GM04504 (cell line): Measurements from ENCODE around the gene HOXD8.
A peak's percentile ranks its signal among the peaks of the same experiment; 100 is the strongest.

Source experiments
- DNase-seq: peaks from one replicate; pipeline ENCODE4 v3.0.0-alpha.2; 2012; ENCODE audit warnings: low read depth

Gene HOXD8

GRCh38 chr2:176103742-176104315 lies 25.7 kb upstream of the HOXD8 start:
- DNase-seq = no peak

GRCh38 chr2:176104316-176105077 lies 25.0 kb upstream of the HOXD8 start:
- DNase-seq = peak; percentile 46

GRCh38 chr2:176105078-176105729 lies 24.3 kb upstream of the HOXD8 start:
- DNase-seq = no peak

GRCh38 chr2:176105730-176106580 lies 23.6 kb upstream of the HOXD8 start:
- DNase-seq = no peak

- DNase-seq = no peak
Measured at GRCh38 chr2:176106581-176107539, 22.6 kb upstream of the HOXD8 start, which contains the start of gene HOXD11. HOXD11 (plus strand) TSS chr2:176107280; CDS start chr2:176107356, 76 bp downstream.

- DNase-seq = no peak
Measured at GRCh38 chr2:176107731-176108181, 21.7 kb upstream of the HOXD8 start.

GRCh38 chr2:176109192-176109901 lies 20.2 kb upstream of the HOXD8 start:
- no peak for DNase-seq

GRCh38 chr2:176109946-176110345 lies 19.6 kb upstream of the HOXD8 start:
- no peak for DNase-seq

GRCh38 chr2:176110415-176111308 lies 18.8 kb upstream of the HOXD8 start:
- no peak for DNase-seq

GRCh38 chr2:176111309-176111663 lies 18.2 kb upstream of the HOXD8 start:
- no peak for DNase-seq

- DNase-seq = no peak
Measured at GRCh38 chr2:176111846-176112374, 17.6 kb upstream of the HOXD8 start.

GRCh38 chr2:176112375-176113302 lies 16.9 kb upstream of the HOXD8 start:
- no peak for DNase-seq

GRCh38 chr2:176114120-176114929 lies 15.2 kb upstream of the HOXD8 start:
- DNase-seq = no peak

GRCh38 chr2:176114930-176115625 lies 14.4 kb upstream of the HOXD8 start:
- DNase-seq = no peak

GRCh38 chr2:176115883-176116813 lies 13.4 kb upstream of the HOXD8 start, which contains the start of gene HOXD10:
HOXD10 (plus strand) TSS chr2:176116778; CDS start chr2:176116834, 56 bp downstream.
- no peak for DNase-seq
